ENCODE results near the gene KCNJ1.

KCNJ1 gene

DNA sequence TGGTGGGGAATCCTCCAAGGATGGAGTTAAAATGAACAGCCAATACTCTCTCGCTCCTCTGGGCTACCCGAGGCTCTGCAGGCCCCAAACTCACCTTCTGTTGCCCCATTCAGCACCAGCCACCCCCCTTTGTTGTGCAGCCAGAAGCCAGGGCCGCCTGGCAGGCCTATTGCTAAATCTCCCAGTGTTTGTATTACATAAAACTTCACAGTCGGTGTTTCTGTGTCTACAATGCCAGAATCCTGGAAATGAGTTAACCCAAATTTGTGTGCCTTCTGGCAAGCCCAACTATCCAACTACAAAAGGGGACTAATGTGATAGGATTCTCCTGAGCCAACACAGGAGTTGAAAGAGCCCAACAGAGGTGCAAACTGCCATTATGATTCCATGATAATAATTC, 33.4 kb upstream of the KCNJ1 start:
- TF ChIP-seq, protein P1, sequence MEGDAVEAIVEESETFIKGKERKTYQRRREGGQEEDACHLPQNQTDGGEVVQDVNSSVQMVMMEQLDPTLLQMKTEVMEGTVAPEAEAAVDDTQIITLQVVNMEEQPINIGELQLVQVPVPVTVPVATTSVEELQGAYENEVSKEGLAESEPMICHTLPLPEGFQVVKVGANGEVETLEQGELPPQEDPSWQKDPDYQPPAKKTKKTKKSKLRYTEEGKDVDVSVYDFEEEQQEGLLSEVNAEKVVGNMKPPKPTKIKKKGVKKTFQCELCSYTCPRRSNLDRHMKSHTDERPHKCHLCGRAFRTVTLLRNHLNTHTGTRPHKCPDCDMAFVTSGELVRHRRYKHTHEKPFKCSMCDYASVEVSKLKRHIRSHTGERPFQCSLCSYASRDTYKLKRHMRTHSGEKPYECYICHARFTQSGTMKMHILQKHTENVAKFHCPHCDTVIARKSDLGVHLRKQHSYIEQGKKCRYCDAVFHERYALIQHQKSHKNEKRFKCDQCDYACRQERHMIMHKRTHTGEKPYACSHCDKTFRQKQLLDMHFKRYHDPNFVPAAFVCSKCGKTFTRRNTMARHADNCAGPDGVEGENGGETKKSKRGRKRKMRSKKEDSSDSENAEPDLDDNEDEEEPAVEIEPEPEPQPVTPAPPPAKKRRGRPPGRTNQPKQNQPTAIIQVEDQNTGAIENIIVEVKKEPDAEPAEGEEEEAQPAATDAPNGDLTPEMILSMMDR (IDR thresholded peaks at IDR 0.05; ENCODE audit: low read depth, low read length), result no peak
- DNase-seq (ENCODE audit: extremely low read depth, low read depth), result no peak

DNA sequence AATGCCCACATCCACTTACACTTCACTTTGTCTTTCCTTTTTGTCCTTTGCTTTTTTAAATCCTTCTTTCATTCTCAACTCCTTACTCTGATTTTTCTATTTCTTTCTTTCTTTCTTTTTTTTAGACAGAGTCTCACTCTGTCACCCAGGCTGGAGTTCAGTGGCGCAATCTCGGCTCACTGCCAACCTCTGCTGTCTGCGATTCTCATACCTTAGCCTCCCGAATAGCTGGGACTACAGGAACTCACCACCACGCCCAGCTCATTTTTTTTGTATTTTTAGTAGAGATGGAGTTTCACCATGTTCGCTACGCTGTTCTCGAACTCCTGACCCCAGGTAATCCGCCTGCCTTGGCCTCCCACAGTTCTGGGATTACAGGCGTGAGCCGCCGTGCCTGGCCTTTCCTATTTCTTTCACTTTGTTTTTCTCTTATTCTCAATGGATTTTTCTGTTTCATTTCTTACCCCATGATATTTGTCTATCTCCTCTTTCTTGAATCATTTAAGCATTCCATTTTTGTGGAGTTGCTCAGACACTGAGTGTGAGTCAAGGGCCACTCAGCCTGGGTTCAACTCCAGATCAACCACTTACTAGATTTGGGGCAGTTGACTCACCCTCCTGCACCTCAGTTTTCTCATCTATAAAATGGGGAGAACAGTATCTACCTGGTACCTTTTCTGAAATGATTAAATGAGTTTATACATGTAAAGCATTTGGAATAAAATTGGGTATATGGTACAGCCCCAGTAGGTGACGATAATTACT, 31.7 kb upstream of the KCNJ1 start:
- TF ChIP-seq, protein P1 (IDR thresholded peaks at IDR 0.05; ENCODE audit: low read depth, low read length), result no peak
- DNase-seq (ENCODE audit: extremely low read depth, low read depth), result no peak

DNA sequence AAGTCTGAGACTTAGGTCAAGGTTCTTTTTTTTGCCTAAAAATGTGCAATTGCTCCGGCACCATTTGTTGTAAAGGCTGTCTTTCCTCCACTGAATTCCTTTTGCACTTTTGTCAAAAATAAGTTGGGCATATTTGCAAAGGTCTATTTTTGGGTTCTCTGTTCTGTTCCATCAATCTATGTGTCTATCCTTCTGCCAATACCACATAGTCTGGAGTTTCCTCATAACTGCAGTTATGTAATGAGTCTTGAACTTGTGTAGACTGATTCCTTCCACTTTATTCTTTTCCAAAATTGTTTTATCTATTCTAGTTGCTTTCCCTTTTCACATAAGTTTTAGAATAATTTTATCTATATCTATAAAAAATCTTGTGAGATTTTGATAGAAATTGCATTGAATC, 30.7 kb upstream of the KCNJ1 start:
- no peak for DNase-seq (ENCODE audit: extremely low read depth, low read depth)
- TF ChIP-seq, protein P1 (IDR thresholded peaks at IDR 0.05; ENCODE audit: low read depth, low read length), result no peak

DNA sequence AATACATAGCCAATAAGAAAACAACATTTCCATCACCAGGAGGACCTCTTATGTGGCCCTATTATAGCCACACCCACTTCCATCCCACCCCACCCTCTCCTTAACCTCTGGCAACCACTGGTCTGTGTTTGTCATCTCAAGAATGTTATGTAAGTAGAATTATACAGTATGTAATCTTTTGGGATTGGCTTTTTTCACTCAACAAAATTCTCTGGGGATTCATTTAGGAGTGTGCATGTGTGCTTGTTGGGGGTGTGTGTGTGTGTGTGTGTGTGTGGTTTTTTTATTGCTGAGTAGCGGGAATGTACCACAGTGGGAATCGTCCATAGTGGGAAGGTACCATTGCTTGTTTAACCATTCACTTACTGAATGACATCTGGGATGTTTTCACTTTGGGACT, 29.3 kb upstream of the KCNJ1 start:
- no peak for DNase-seq (ENCODE audit: extremely low read depth, low read depth)
- TF ChIP-seq, protein P1 (IDR thresholded peaks at IDR 0.05; ENCODE audit: low read depth, low read length), result no peak

DNA sequence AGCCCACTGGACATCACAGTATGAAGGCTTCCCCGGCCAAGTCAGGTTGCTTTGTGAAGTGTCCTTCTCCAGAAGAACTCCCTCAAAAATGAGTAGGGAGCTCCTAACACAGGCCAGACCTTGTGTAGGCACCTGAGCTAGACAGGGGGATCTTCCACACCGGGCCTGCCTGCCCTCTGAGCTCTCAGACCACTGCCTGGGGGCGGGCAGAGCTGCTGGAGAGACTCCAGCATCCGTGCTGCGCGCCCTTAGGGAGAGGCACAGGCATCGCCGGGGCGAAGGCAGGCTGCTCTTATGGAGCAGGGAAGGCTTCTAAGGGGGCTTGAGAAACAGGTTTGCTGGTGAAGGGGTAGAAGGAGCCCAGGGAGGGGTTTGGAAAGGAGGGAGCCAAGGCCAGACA, 28.4 kb upstream of the KCNJ1 start:
- no peak for DNase-seq (ENCODE audit: extremely low read depth, low read depth)
- TF ChIP-seq, protein P1 (IDR thresholded peaks at IDR 0.05; ENCODE audit: low read depth, low read length), result no peak

DNA sequence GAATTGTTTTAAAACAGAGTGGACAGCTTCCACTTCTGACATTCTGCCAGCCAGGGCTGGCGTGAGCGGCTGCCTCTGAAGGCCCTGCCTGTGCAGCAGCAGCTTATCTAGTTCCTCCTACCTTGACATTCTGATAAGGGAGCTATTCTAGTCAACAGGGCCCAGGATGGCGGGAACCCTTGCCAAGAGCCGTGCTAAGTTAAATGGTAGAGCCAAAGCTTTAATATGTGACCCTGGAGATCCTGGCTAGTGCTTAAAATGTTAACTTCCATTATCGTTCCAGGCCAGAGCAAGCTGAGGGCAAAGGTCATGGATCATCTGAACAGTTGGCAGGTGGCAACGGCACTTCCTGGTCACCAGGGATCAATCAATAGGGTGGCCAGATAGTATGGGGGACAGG, 27.6 kb upstream of the KCNJ1 start:
- TF ChIP-seq, protein P1 (IDR thresholded peaks at IDR 0.05; ENCODE audit: low read depth, low read length), result no peak
- no peak for DNase-seq (ENCODE audit: extremely low read depth, low read depth)

DNA sequence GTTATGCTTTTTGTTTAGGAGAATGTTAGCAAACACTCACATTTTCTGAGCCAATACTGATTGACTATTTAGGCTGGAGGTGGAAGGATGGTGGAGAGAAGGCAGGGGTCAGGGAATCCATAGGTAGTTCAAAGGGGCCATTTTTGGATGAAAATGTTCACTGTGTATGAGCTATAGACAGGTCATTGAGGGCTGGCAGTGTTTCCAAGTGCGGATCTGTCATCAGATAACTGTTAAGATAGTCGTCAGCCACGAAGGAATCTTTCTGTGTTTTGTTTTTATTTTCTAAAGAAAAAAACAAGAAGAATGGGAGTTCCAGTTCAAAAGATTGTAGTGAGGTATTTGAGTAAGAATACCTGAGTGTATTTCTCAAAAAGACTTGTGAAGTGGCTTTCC, 27.2 kb upstream of the KCNJ1 start:
- no peak for DNase-seq (ENCODE audit: extremely low read depth, low read depth)
- TF ChIP-seq, protein P1 (IDR thresholded peaks at IDR 0.05; ENCODE audit: low read depth, low read length), result no peak

All from AG09319 (cell line).